ENCODE data around the gene GIGYF2.
"Not testable (repeated sequence)": the region's sequence is repeated elsewhere in the genome, so short reads cannot be mapped to it uniquely, and the experiment has no call there.

DNA sequence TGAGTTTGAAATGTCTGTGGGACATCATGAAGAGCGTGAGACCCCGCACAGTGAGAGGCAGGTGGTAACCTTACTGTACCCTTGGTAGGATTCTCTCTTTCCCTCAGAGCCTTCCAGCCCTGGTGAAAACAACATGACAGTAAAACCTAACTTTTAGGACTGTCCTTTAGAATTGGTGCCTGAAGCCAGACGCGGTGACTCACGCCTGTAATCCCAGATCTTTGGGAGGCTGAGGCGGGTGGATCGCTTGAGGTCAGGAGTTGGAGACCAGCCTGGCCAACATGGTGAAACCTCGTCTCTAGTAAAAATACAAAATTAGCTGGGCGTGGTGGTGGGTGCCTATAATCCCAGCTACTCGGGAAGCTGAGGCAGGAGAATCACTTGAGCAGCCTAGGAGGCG lies 154.9 kb downstream of the GIGYF2 start:
- TF ChIP-seq, protein P1, sequence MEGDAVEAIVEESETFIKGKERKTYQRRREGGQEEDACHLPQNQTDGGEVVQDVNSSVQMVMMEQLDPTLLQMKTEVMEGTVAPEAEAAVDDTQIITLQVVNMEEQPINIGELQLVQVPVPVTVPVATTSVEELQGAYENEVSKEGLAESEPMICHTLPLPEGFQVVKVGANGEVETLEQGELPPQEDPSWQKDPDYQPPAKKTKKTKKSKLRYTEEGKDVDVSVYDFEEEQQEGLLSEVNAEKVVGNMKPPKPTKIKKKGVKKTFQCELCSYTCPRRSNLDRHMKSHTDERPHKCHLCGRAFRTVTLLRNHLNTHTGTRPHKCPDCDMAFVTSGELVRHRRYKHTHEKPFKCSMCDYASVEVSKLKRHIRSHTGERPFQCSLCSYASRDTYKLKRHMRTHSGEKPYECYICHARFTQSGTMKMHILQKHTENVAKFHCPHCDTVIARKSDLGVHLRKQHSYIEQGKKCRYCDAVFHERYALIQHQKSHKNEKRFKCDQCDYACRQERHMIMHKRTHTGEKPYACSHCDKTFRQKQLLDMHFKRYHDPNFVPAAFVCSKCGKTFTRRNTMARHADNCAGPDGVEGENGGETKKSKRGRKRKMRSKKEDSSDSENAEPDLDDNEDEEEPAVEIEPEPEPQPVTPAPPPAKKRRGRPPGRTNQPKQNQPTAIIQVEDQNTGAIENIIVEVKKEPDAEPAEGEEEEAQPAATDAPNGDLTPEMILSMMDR (IDR thresholded peaks at IDR 0.05) = not testable (repeated sequence)
- TF ChIP-seq POLR2AphosphoS5 (IDR thresholded peaks at IDR 0.05); POLR2A (IDR thresholded peaks at IDR 0.05; ENCODE audit: low read depth): not testable (repeated sequence)

Data from esophagus muscularis mucosa (tissue), 3 donors.